ENCODE data around the gene POU6F1.

POU6F1 gene

GRCh38 chr12:51254536-51254935 lies 36.7 kb upstream of the POU6F1 start:
- TF ChIP-seq, protein P1, sequence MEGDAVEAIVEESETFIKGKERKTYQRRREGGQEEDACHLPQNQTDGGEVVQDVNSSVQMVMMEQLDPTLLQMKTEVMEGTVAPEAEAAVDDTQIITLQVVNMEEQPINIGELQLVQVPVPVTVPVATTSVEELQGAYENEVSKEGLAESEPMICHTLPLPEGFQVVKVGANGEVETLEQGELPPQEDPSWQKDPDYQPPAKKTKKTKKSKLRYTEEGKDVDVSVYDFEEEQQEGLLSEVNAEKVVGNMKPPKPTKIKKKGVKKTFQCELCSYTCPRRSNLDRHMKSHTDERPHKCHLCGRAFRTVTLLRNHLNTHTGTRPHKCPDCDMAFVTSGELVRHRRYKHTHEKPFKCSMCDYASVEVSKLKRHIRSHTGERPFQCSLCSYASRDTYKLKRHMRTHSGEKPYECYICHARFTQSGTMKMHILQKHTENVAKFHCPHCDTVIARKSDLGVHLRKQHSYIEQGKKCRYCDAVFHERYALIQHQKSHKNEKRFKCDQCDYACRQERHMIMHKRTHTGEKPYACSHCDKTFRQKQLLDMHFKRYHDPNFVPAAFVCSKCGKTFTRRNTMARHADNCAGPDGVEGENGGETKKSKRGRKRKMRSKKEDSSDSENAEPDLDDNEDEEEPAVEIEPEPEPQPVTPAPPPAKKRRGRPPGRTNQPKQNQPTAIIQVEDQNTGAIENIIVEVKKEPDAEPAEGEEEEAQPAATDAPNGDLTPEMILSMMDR (IDR thresholded peaks at IDR 0.05) = no peak
- H3K27ac ChIP-seq = no peak overlapping the region
- H3K36me3 ChIP-seq = no peaks in the 10 kb centered on the region
- no peaks in the 10 kb centered on the region for H3K27me3 ChIP-seq
- no peak overlapping the region for H3K4me3 ChIP-seq (ENCODE audit: low read depth in 1 of 2, low read length in 1 of 2)
- peaks cover 21 to 24% of the 10 kb centered on the region in 2 experiments for H3K4me1 ChIP-seq (ENCODE audit: control insufficient read depth in 1 of 2, insufficient read depth in 1 of 2, low read depth in 1 of 2, low read length in 1 of 2)
- no peaks in the 10 kb centered on the region for H3K9me3 ChIP-seq

- Histone ChIP-seq H3K9me3 (no peaks in the 10 kb centered on the region), H3K27me3 (no peaks in the 10 kb centered on the region), H3K4me3 (ENCODE audit: low read depth in 1 of 2, low read length in 1 of 2) (no peak overlapping the region), H3K27ac (peak overlapping the region; percentile 1), H3K36me3 (no peaks in the 10 kb centered on the region), H3K4me1 (ENCODE audit: control insufficient read depth in 1 of 2, insufficient read depth in 1 of 2, low read depth in 1 of 2, low read length in 1 of 2) (peaks cover 33 to 36% of the 10 kb centered on the region in 2 experiments)
- TF ChIP-seq, protein P1 (IDR thresholded peaks at IDR 0.05) = no peak
Measured at GRCh38 chr12:51253276-51253675, 35.4 kb upstream of the POU6F1 start.

- Histone ChIP-seq H3K4me1 (ENCODE audit: control insufficient read depth in 1 of 2, insufficient read depth in 1 of 2, low read depth in 1 of 2, low read length in 1 of 2) (peaks cover 78 to 81% of the 10 kb centered on the region in 2 experiments), H3K27ac (peak overlapping the region; percentile 82), H3K9me3 (no peaks in the 10 kb centered on the region), H3K4me3 (ENCODE audit: low read depth in 1 of 2, low read length in 1 of 2) (no peak overlapping the region), H3K27me3 (no peaks in the 10 kb centered on the region), H3K36me3 (peaks cover 28% of the 10 kb centered on the region)
- TF ChIP-seq, protein P1 (IDR thresholded peaks at IDR 0.05) = no peak
Measured at GRCh38 chr12:51247523-51248206, 29.8 kb upstream of the POU6F1 start.

- TF ChIP-seq, protein P1 (IDR thresholded peaks at IDR 0.05) = peak; percentile 39
- peaks cover 91 to 94% of the 10 kb centered on the region in 2 experiments for H3K4me1 ChIP-seq (ENCODE audit: control insufficient read depth in 1 of 2, insufficient read depth in 1 of 2, low read depth in 1 of 2, low read length in 1 of 2)
- H3K9me3 ChIP-seq = no peaks in the 10 kb centered on the region
- H3K4me3 ChIP-seq (ENCODE audit: low read depth in 1 of 2, low read length in 1 of 2) = peak overlapping the region; percentile 39 to 46
- H3K27me3 ChIP-seq = no peaks in the 10 kb centered on the region
- peak overlapping the region; percentile 82 for H3K27ac ChIP-seq
- peaks cover 41% of the 10 kb centered on the region for H3K36me3 ChIP-seq
Measured at GRCh38 chr12:51246254-51246853, 28.5 kb upstream of the POU6F1 start.

DNA sequence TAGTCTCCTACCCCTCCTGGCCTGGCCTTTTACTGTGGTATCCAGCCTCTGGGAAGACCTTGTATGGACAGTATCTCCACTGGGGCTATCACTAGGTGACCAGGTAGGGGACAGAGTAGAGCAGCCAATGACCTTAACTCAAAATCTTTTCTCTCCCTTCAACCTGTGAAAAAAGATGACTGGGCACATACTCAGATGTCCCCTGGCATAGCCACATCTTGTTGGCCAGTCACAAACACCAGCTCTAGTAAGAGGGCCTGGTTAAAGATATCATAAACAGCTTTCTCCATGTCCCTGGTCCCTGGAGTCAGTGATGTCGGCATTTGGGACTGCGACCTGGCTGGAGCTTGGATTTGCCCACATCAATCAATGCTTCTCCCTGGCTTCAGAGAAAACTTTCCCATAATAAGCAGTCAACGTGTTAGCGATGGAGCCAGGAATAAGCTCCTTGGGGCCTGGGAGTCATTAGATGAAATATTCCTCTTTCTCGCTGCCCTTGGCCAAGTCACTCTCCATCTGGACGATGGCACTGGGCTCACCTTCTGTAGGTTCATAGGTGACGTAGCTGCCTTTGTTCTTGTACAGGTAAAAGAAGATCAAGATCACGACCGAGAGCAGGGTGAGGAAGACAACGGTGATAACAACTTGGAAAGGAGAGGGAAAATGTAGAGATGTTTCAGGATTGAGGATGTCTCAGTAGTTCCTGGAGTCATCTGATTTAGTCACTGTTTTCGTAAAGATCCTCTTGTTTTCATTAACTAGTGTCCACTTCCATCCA lies 27.8 kb upstream of the POU6F1 start:
- TF ChIP-seq, protein P1 (IDR thresholded peaks at IDR 0.05) = no peak
- Histone ChIP-seq H3K9me3 (peaks cover under 1% of the 10 kb centered on the region), H3K27ac (peak overlapping the region; percentile 82), H3K27me3 (no peaks in the 10 kb centered on the region), H3K4me3 (ENCODE audit: low read depth in 1 of 2, low read length in 1 of 2) (peak overlapping the region; percentile 39 to 46), H3K4me1 (ENCODE audit: control insufficient read depth in 1 of 2, insufficient read depth in 1 of 2, low read depth in 1 of 2, low read length in 1 of 2) (peaks cover 97 to 99% of the 10 kb centered on the region in 2 experiments), H3K36me3 (peaks cover 48% of the 10 kb centered on the region)
